Measurements from ENCODE around the gene NAPG.
"Not testable (repeated sequence)": the region's sequence is repeated elsewhere in the genome, so short reads cannot be mapped to it uniquely, and the experiment has no call there.

NAPG gene

GRCh38 chr18:10593366-10594022 lies 67.7 kb downstream of the NAPG start:
- not testable (repeated sequence) for H3K27ac ChIP-seq (ENCODE audit: low read length); H3K27me3 ChIP-seq (ENCODE audit: control insufficient read depth, insufficient read depth, low read length); H3K4me1 ChIP-seq (ENCODE audit: control insufficient read depth, low read depth, low read length); H3K4me3 ChIP-seq (ENCODE audit: low read length); H3K9ac ChIP-seq (ENCODE audit: low read length); H3K36me3 ChIP-seq (ENCODE audit: control insufficient read depth, low read depth, low read length); H3K9me3 ChIP-seq (ENCODE audit: control insufficient read depth, low read depth, low read length)

GRCh38 chr18:10595917-10596316 lies 70.1 kb downstream of the NAPG start:
- not testable (repeated sequence) for H3K4me1 ChIP-seq (ENCODE audit: control insufficient read depth, low read depth, low read length); H3K36me3 ChIP-seq (ENCODE audit: control insufficient read depth, low read depth, low read length)

GRCh38 chr18:10597695-10598094 lies 71.9 kb downstream of the NAPG start:
- not testable (repeated sequence) for H3K27me3 ChIP-seq (ENCODE audit: control insufficient read depth, insufficient read depth, low read length); H3K4me3 ChIP-seq (ENCODE audit: low read length); H3K36me3 ChIP-seq (ENCODE audit: control insufficient read depth, low read depth, low read length); H3K4me1 ChIP-seq (ENCODE audit: control insufficient read depth, low read depth, low read length); H3K9me3 ChIP-seq (ENCODE audit: control insufficient read depth, low read depth, low read length); H3K9ac ChIP-seq (ENCODE audit: low read length); H3K27ac ChIP-seq (ENCODE audit: low read length)

More at GRCh38 chr18:10595917-10596316, 70.1 kb downstream of the NAPG start:
- not testable (repeated sequence) for H3K4me3 ChIP-seq (ENCODE audit: low read length); H3K9ac ChIP-seq (ENCODE audit: low read length); H3K9me3 ChIP-seq (ENCODE audit: control insufficient read depth, low read depth, low read length); H3K27ac ChIP-seq (ENCODE audit: low read length); H3K27me3 ChIP-seq (ENCODE audit: control insufficient read depth, insufficient read depth, low read length)

GRCh38 chr18:10600701-10601100 lies 74.9 kb downstream of the NAPG start:
- H3K36me3 ChIP-seq (ENCODE audit: control insufficient read depth, low read depth, low read length); H3K27me3 ChIP-seq (ENCODE audit: control insufficient read depth, insufficient read depth, low read length); H3K4me3 ChIP-seq (ENCODE audit: low read length); H3K9ac ChIP-seq (ENCODE audit: low read length); H3K9me3 ChIP-seq (ENCODE audit: control insufficient read depth, low read depth, low read length); H3K27ac ChIP-seq (ENCODE audit: low read length); H3K4me1 ChIP-seq (ENCODE audit: control insufficient read depth, low read depth, low read length): not testable (repeated sequence)
